Loucy (cell line): ENCODE data around the gene IRAG1.
A peak's percentile ranks its signal among the peaks of the same experiment; 100 is the strongest.

Source experiments
- H2AFZ ChIP-seq: fragments of 200-600 bp; sonication (generic); 2 replicates; pipeline ENCODE4 v1.6.0; 2016; ENCODE audit warnings: antibody characterized with exemption, mild to moderate bottlenecking, low read length, moderate library complexity
- H3F3A ChIP-seq: fragments of 200-600 bp; 2 replicates; pipeline ENCODE4 v1.6.0; 2016; ENCODE audit warnings: antibody characterized with exemption, low read depth, mild to moderate bottlenecking
- H3K27me3 ChIP-seq: fragments of 200-600 bp; sonication (generic); 2 replicates; pipeline ENCODE4 v1.6.1; 2014; ENCODE audit warnings: low read length, mild to moderate bottlenecking; ENCODE audit not compliant: insufficient read depth, poor library complexity, severe bottlenecking
- H3K36me3 ChIP-seq: fragments of 200-600 bp; sonication (generic); 2 replicates; pipeline ENCODE4 v1.6.1; 2016; ENCODE audit warnings: low read length; ENCODE audit not compliant: insufficient read depth
- H3K4me1 ChIP-seq: fragments of 200-600 bp; sonication (generic); 2 replicates; pipeline ENCODE4 v1.5.1; 2014; ENCODE audit warnings: low read length, mild to moderate bottlenecking; ENCODE audit not compliant: insufficient read depth, poor library complexity, severe bottlenecking
- H3K4me2 ChIP-seq: fragments of 200-600 bp; sonication (generic); 2 replicates; pipeline ENCODE4 v1.6.0; 2014; ENCODE audit warnings: antibody characterized with exemption, low read length, low read depth, mild to moderate bottlenecking; ENCODE audit not compliant: poor library complexity, severe bottlenecking
- H3K4me3 ChIP-seq: fragments of 200-600 bp; sonication (generic); 2 replicates; pipeline ENCODE4 v1.5.1; 2014; ENCODE audit warnings: low read length, mild to moderate bottlenecking, mixed read lengths; ENCODE audit not compliant: poor library complexity, severe bottlenecking
- H3K79me2 ChIP-seq: fragments of 200-600 bp; sonication (generic); 2 replicates; pipeline ENCODE4 v1.6.1; 2014; ENCODE audit warnings: low read length; ENCODE audit not compliant: insufficient read depth
- H3K9ac ChIP-seq: fragments of 200-600 bp; sonication (generic); 2 replicates; pipeline ENCODE4 v1.6.0; 2014; ENCODE audit warnings: mild to moderate bottlenecking, low read depth, low read length, moderate library complexity; ENCODE audit not compliant: poor library complexity, severe bottlenecking
- H3K9me2 ChIP-seq: fragments of 200-600 bp; sonication (generic); replicated peaks from 2 replicates; pipeline ENCODE4 v1.6.1; 2016; ENCODE audit warnings: low read depth, low read length, mixed read lengths
- H3K9me3 ChIP-seq: fragments of 200-600 bp; sonication (generic); 2 replicates; pipeline ENCODE4 v1.6.1; 2014; ENCODE audit warnings: mild to moderate bottlenecking, antibody characterized with exemption, low read length, low read depth; ENCODE audit not compliant: insufficient read depth
- H4K20me1 ChIP-seq: fragments of 200-600 bp; sonication (generic); 2 replicates; pipeline ENCODE4 v1.6.0; 2014; ENCODE audit warnings: antibody characterized with exemption, low read length, mild to moderate bottlenecking; ENCODE audit not compliant: insufficient read depth, poor library complexity, severe bottlenecking
- CTCF ChIP-seq: fragments of 200-600 bp; sonication (generic); conservative IDR thresholded peaks from 2 replicates; pipeline ENCODE4 v1.5.1; 2014; ENCODE audit warnings: mild to moderate bottlenecking, antibody characterized with exemption, low read length
- EZH2phosphoT487 ChIP-seq: fragments of 200-600 bp; IDR thresholded peaks from 2 replicates; pipeline ENCODE4 v1.6.1; 2018; ENCODE audit warnings: antibody characterized with exemption, mild to moderate bottlenecking, moderate library complexity, borderline replicate concordance

Gene IRAG1

GRCh38 chr11:10693509-10694081 is at the start of gene IRAG1:
Gene IRAG1, minus strand, starts transcription at chr11:10693755. Its CDS starts 153 bp downstream, at chr11:10693602.
- Histone ChIP-seq H3K4me3 (no peak within 1 kb of the TSS), H3K36me3 (no peaks in the 10 kb centered on the region), H3K9me2 (no peaks in the 10 kb centered on the region), H3F3A (no peaks in the 10 kb centered on the region), H3K79me2 (no peaks in the 10 kb centered on the region), H2AFZ (peak within 1 kb of the TSS; percentile 74), H3K9ac (peak within 1 kb of the TSS; percentile 49), H3K4me1 (peaks cover 41% of the 10 kb centered on the region), H3K27me3 (no peaks in the 10 kb centered on the region), H3K4me2 (peak within 1 kb of the TSS; percentile 52), H3K9me3 (no peaks in the 10 kb centered on the region), H4K20me1 (no peaks in the 10 kb centered on the region)
- TF ChIP-seq EZH2phosphoT487 (no peak), CTCF (no peak)

- no peak overlapping the region for H2AFZ ChIP-seq
Measured at GRCh38 chr11:10742460-10743208, 49.1 kb upstream of the IRAG1 start.

More at GRCh38 chr11:10742460-10743208, 49.1 kb upstream of the IRAG1 start:
- peak overlapping the region; percentile 96 for H3K4me2 ChIP-seq
- no peaks in the 10 kb centered on the region for H3K9me3 ChIP-seq
- H3K27me3 ChIP-seq: no peaks in the 10 kb centered on the region
- TF ChIP-seq CTCF: no peak
- H3K4me3 ChIP-seq: peak overlapping the region; percentile 68
- no peaks in the 10 kb centered on the region for H3K36me3 ChIP-seq
- no peaks in the 10 kb centered on the region for H3K79me2 ChIP-seq
- no peaks in the 10 kb centered on the region for H3K9me2 ChIP-seq
- no peaks in the 10 kb centered on the region for H4K20me1 ChIP-seq
- H3K9ac ChIP-seq: peak overlapping the region; percentile 76
- peaks cover 22% of the 10 kb centered on the region for H3F3A ChIP-seq
- peaks cover 64% of the 10 kb centered on the region for H3K4me1 ChIP-seq
